LNCaP clone FGC (cell line): ENCODE data around the gene PTPRM.

ENCODE experiments used
- DNase-seq: peaks from one replicate; pipeline ENCODE4 v3.0.0-alpha.2; 2011; ENCODE audit warnings: low read depth
- H3K4me3 ChIP-seq: 2 replicates; pipeline ENCODE4 v1.5.1; 2011; ENCODE audit warnings: mild to moderate bottlenecking, low read depth, low read length, control low read depth
- CTCF ChIP-seq: IDR thresholded peaks from 2 replicates; pipeline ENCODE4 v1.5.1; 2012; ENCODE audit warnings: mild to moderate bottlenecking; ENCODE audit not compliant: control insufficient read depth, insufficient read depth; ENCODE audit errors: extremely low read depth

Gene PTPRM

GRCh38 chr18:8133032-8133431 lies 565.9 kb downstream of the PTPRM start:
- no peak for TF ChIP-seq CTCF
- no peak for DNase-seq
- no peak overlapping the region for H3K4me3 ChIP-seq

GRCh38 chr18:8133888-8134287 lies 566.8 kb downstream of the PTPRM start:
- DNase-seq, result no peak
- no peak overlapping the region for H3K4me3 ChIP-seq
- TF ChIP-seq CTCF, result no peak

GRCh38 chr18:8139127-8139527 lies 572.0 kb downstream of the PTPRM start:
- no peak for TF ChIP-seq CTCF
- no peak for DNase-seq
- no peak overlapping the region for H3K4me3 ChIP-seq

- TF ChIP-seq CTCF, result no peak
- no peak for DNase-seq
- H3K4me3 ChIP-seq, result no peak overlapping the region
These were observed 572.8 kb downstream of the PTPRM start for GRCh38 chr18:8139891-8140406.

- H3K4me3 ChIP-seq, result no peak overlapping the region
- DNase-seq, result no peak
- no peak for TF ChIP-seq CTCF
These were observed 573.9 kb downstream of the PTPRM start for GRCh38 chr18:8140841-8141501.

- H3K4me3 ChIP-seq, result no peak overlapping the region
- TF ChIP-seq CTCF, result no peak
- DNase-seq, result no peak
These were observed 575.1 kb downstream of the PTPRM start for GRCh38 chr18:8142131-8142711.
